Mesodermal cell (in vitro differentiated cells): Measurements from ENCODE around the gene EHBP1.

Experiments
- H3K27ac ChIP-seq: 2 replicates; pipeline ENCODE4 v1.7.0; 2013; ENCODE audit warnings: mild to moderate bottlenecking, low read depth, low read length, moderate library complexity; ENCODE audit not compliant: severe bottlenecking
- H3K36me3 ChIP-seq: 2 replicates; pipeline ENCODE4 v1.7.1; 2013; ENCODE audit warnings: mild to moderate bottlenecking, low read length, moderate library complexity; ENCODE audit not compliant: control insufficient read depth, insufficient read depth
- H3K4me1 ChIP-seq: one replicate; pipeline ENCODE4 v1.7.1; 2013; ENCODE audit warnings: mild to moderate bottlenecking, low read length; ENCODE audit not compliant: insufficient read depth, control insufficient read depth, poor library complexity, severe bottlenecking
- H3K4me3 ChIP-seq: 2 replicates; pipeline ENCODE4 v1.7.0; 2013; ENCODE audit warnings: low read length, control low read depth, mild to moderate bottlenecking; ENCODE audit not compliant: insufficient read depth, poor library complexity, severe bottlenecking; ENCODE audit errors: extremely low read depth
- H3K9me3 ChIP-seq: 2 replicates; pipeline ENCODE4 v1.7.1; 2013; ENCODE audit warnings: mild to moderate bottlenecking, low read length, moderate library complexity; ENCODE audit not compliant: control insufficient read depth
- WGBS, 2 experiments: methylation state at CpG; one replicate each; pipeline ENCODE4 v1.1.5; 2013; ENCODE audit warnings: missing lambda C conversion rate in 2 of 2; ENCODE audit not compliant: insufficient coverage in 2 of 2; 5-methylcytosine and 5-hydroxymethylcytosine counted together

The EHBP1 gene

GRCh38 chr2:62665446-62665845, 40.1 kb upstream of the EHBP1 start:
- no peak overlapping the region for H3K27ac ChIP-seq
- WGBS, 2 experiments: no CpG with 5 or more reads among the region's 1 CpG
- no peaks in the 10 kb centered on the region for H3K36me3 ChIP-seq
- peaks cover 23% of the 10 kb centered on the region for H3K4me1 ChIP-seq
- H3K4me3 ChIP-seq: no peak overlapping the region
- H3K9me3 ChIP-seq: no peaks in the 10 kb centered on the region

GRCh38 chr2:62669180-62669579, 36.3 kb upstream of the EHBP1 start:
- Histone ChIP-seq H3K9me3 (no peaks in the 10 kb centered on the region), H3K36me3 (no peaks in the 10 kb centered on the region), H3K4me3 (no peak overlapping the region), H3K4me1 (peaks cover 34% of the 10 kb centered on the region), H3K27ac (no peak overlapping the region)
- 92 to 95% methylated on average over 4 to 5 of the region's 5 CpGs for WGBS, 2 experiments

- 67 to 100% methylated on average over 1 of the region's 1 CpG for WGBS, 2 experiments
- peaks cover 20% of the 10 kb centered on the region for H3K4me1 ChIP-seq
These were observed 32.9 kb upstream of the EHBP1 start for GRCh38 chr2:62672601-62673000.

GRCh38 chr2:62675062-62675461, 30.5 kb upstream of the EHBP1 start:
- no peaks in the 10 kb centered on the region for H3K36me3 ChIP-seq
- H3K9me3 ChIP-seq: no peaks in the 10 kb centered on the region
- no peak overlapping the region for H3K4me3 ChIP-seq
- H3K4me1 ChIP-seq: peaks cover 20% of the 10 kb centered on the region
- H3K27ac ChIP-seq: no peak overlapping the region

More at GRCh38 chr2:62672601-62673000, 32.9 kb upstream of the EHBP1 start:
- Histone ChIP-seq H3K27ac (peak overlapping the region; percentile 83), H3K9me3 (no peaks in the 10 kb centered on the region), H3K36me3 (no peaks in the 10 kb centered on the region), H3K4me3 (no peak overlapping the region)

GRCh38 chr2:62685256-62685655, 20.3 kb upstream of the EHBP1 start:
- no CpG with 5 or more reads among the region's 2 CpGs for WGBS, 2 experiments
- Histone ChIP-seq H3K4me1 (peaks cover 3% of the 10 kb centered on the region), H3K4me3 (no peak overlapping the region), H3K9me3 (no peaks in the 10 kb centered on the region), H3K36me3 (no peaks in the 10 kb centered on the region), H3K27ac (no peak overlapping the region)

GRCh38 chr2:62686012-62686685, 19.4 kb upstream of the EHBP1 start:
- WGBS, 2 experiments: 93 to 94% methylated on average over 4 of the region's 4 CpGs
- no peak overlapping the region for H3K4me3 ChIP-seq

GRCh38 chr2:62687636-62688035, 17.9 kb upstream of the EHBP1 start:
- Histone ChIP-seq H3K36me3 (no peaks in the 10 kb centered on the region), H3K4me1 (peaks cover 3% of the 10 kb centered on the region), H3K9me3 (no peaks in the 10 kb centered on the region), H3K4me3 (no peak overlapping the region), H3K27ac (no peak overlapping the region)
- 100% methylated on average over 1 of the region's 2 CpGs; no CpG with 5 or more reads in 1 of the 2 experiments for WGBS, 2 experiments

More at GRCh38 chr2:62686012-62686685, 19.4 kb upstream of the EHBP1 start:
- Histone ChIP-seq H3K36me3 (no peaks in the 10 kb centered on the region), H3K9me3 (no peaks in the 10 kb centered on the region), H3K4me1 (peaks cover 3% of the 10 kb centered on the region), H3K27ac (no peak overlapping the region)

GRCh38 chr2:62688771-62689170, 16.7 kb upstream of the EHBP1 start:
- Histone ChIP-seq H3K36me3 (no peaks in the 10 kb centered on the region), H3K4me1 (peaks cover 3% of the 10 kb centered on the region), H3K4me3 (no peak overlapping the region), H3K27ac (no peak overlapping the region), H3K9me3 (no peaks in the 10 kb centered on the region)
- WGBS, 2 experiments: 100% methylated on average over 1 of the region's 1 CpG; no CpG with 5 or more reads in 1 of the 2 experiments

GRCh38 chr2:62691186-62691585, 14.3 kb upstream of the EHBP1 start:
- H3K4me3 ChIP-seq: no peak overlapping the region
- 87 to 100% methylated on average over 2 of the region's 2 CpGs for WGBS, 2 experiments
- peaks cover 3% of the 10 kb centered on the region for H3K4me1 ChIP-seq
- no peaks in the 10 kb centered on the region for H3K9me3 ChIP-seq
- no peak overlapping the region for H3K27ac ChIP-seq
- H3K36me3 ChIP-seq: no peaks in the 10 kb centered on the region

- no peak overlapping the region for H3K4me3 ChIP-seq
- peaks cover 3% of the 10 kb centered on the region for H3K4me1 ChIP-seq
- no peak overlapping the region for H3K27ac ChIP-seq
- H3K9me3 ChIP-seq: no peaks in the 10 kb centered on the region
- no peaks in the 10 kb centered on the region for H3K36me3 ChIP-seq
These were observed 13.3 kb upstream of the EHBP1 start for GRCh38 chr2:62692225-62692624.

- H3K36me3 ChIP-seq: no peaks in the 10 kb centered on the region
- no peak overlapping the region for H3K4me3 ChIP-seq
- H3K9me3 ChIP-seq: no peaks in the 10 kb centered on the region
- no peak overlapping the region for H3K27ac ChIP-seq
- no peaks in the 10 kb centered on the region for H3K4me1 ChIP-seq
- WGBS, 2 experiments: 75 to 100% methylated on average over 1 of the region's 1 CpG
These were observed 6.9 kb upstream of the EHBP1 start for GRCh38 chr2:62698653-62699052.
